NCI-H2196 (cell line): ENCODE results near the gene SMIM13.
"Not testable (repeated sequence)": the region's sequence is repeated elsewhere in the genome, so short reads cannot be mapped to it uniquely, and the experiment has no call there.

Experiments
- DNase-seq: peaks from one replicate; lab custom pipeline; 2025; ENCODE audit not compliant: unreplicated experiment; lab: John Stamatoyannopoulos, UW

The SMIM13 gene

GRCh38 chr6:11083491-11083890 is 10.1 kb upstream of the SMIM13 start:
- DNase-seq, result no peak

DNA sequence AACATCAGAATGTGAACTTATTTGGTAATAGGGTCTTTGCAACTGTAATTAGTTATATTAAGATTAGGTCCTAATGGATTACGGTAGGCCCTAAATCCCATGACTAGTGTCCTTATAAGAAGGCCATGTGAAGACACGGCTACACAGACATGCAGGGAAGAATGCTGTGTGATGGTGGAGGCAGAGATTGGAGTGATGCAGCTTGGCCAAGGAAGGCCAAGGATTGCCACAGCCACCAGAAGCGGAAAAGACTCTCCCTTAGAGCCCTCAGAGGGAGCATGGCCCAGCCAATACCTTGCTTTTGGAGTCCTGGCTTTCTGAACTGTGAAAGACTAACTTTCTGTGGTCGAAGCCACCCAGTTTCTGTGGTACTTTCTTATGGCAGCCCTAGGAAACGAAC is 9.7 kb upstream of the SMIM13 start:
- DNase-seq, result no peak

- no peak for DNase-seq
Observed at GRCh38 chr6:11085758-11086435, 7.7 kb upstream of the SMIM13 start.

DNA sequence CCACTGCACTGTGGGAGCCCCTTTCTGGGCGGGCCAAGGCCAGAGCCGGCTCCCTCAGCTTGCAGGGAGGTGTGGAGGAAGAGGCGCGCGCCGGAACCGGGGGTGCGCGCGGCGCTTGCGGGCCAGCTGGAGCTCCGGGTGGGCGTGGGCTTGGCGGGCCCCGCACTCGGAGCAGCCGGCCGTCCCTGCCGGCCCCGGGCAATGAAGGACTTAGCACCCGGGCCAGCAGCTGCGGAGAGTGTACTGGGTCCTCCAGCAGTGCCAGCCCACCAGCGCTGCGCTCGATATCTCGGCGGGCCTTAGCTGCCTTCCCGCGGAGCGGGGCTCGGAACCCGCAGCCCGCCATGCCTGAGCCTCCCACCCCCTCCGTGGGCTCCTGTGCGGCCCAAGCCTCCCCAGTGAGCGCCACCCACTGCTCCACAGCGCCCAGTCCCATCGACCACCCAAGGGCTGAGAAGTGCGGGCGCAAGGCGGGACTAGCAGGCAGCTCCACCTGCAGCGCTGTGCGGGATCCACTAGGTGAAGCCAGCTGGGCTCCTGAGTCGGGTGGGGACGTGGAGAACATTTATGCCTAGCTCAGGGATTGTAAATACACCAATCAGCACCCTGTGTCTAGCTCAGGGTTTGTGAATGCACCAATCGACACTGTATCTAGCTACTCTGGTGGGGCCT is 6.4 kb upstream of the SMIM13 start:
- not testable (repeated sequence) for DNase-seq

DNA sequence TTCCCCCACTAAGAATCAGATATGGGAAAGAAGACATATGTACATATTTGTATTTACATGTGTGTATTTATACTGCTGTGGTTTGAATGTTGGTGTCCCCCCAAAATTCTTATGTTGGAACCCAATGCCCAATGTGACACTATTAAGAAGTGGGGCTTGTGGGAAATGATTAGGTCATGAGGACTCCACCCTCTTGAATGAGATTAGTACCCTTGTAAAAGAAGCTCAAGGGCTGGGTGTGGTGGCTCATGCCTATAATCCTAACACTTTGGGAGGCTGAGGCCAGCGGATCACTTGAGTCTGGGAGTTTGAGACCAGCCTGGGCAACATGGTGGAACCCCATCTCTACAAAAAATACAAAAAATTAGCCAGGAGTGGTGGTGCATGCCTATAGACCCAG is 3.9 kb upstream of the SMIM13 start:
- DNase-seq, result no peak

DNA sequence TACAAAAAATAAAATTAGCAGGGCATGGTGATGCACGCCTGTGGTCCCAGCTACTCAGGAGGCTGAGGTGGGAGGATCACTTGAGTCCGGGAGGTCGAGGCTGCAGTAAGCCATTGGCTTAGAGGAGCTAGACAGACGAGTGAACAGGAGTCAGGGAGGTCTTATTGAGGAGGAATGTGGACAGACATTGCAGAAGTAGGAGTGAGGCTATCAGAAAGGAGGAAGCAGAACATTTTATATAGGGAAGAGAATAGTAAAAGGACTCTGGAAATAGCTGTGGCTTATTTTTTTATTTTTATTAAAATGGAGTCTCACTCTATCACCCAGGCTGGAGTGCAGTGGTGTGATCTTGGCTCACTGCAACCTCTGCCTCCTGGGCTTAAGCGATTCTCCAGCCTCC is 2.5 kb upstream of the SMIM13 start:
- not testable (repeated sequence) for DNase-seq

DNA sequence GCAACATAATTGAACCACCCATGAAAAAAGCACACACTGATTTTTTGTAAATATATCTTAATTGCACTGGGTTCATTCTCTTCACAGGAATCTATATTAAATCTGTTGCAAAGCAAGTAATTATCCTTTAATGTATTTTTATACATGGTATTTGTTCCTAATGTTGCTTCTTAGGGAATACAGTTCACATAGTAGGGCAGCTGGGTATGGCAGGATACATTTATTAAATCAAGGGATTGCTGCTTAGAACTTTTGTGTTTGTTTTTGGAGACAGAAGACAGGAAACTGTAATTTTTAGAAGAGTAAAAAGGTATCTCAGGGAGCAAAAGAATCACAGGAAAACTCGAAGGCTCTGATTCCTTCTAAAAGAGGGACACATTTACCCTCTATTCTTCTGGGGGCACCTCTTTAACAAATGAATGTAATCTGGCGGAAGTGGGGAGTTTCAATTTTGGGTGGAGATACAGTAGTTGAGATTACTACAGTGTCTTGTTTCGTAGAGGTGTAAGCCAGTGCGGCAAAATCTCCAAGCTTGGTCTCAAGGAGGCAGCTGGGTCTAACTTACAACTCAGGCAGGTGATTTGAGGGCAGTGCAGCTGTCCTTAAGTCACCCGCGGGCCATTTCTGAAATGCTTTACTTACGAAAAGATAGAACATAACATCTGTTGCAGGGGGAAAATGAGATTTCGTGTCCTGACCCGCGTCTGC is 812 bp upstream of the SMIM13 start:
- DNase-seq, result no peak

GRCh38 chr6:11093376-11093625 is 333 bp upstream of the SMIM13 start:
- DNase-seq, result no peak

- DNase-seq, result no peak
Observed at GRCh38 chr6:11094411-11094851, 797 bp downstream of the SMIM13 start.

GRCh38 chr6:11094941-11095340 is 1.3 kb downstream of the SMIM13 start:
- DNase-seq, result no peak

- DNase-seq, result peak; percentile 10
Observed at GRCh38 chr6:11096109-11096508, 2.5 kb downstream of the SMIM13 start.

DNA sequence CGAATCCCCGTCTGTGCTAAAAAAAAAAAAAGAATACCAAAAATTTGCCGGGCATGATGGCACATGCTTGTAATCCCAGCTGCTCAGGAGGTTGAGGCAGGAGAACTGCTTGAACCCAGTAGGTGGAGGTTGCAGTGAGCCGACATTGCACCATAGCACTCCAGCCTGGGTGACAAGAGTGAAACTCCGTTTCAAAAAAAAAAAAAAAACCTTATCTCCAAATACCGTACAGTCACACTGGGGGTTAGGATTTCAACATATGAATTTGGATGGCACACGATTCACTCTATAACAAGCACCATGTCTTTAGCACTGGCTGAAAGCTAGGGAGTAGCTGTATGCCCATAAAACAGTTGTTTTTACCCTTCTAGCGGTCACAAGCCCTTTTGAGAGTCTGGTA is 3.8 kb downstream of the SMIM13 start:
- no peak for DNase-seq

DNA sequence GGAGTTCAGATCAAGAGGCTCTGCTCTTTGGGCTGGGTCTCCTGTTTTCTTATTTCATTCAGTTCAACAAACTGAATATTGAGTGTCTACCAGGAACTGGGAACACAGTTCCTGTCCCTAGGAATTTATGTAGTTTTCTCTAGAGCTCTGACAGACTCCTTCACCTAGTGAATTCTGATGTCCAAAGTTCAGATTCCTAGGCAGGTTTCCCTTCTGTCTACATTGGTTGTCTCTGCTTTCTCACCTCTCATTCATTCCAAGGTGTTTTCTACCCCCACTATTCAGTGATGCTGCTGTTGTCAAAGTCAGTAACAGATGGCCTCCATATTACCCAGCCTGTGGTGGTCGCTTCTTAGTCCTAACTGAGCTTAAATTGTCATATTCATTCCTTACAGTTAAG is 4.4 kb downstream of the SMIM13 start:
- DNase-seq, result no peak

- no peak for DNase-seq
Observed at GRCh38 chr6:11101417-11101816, 7.8 kb downstream of the SMIM13 start.

DNA sequence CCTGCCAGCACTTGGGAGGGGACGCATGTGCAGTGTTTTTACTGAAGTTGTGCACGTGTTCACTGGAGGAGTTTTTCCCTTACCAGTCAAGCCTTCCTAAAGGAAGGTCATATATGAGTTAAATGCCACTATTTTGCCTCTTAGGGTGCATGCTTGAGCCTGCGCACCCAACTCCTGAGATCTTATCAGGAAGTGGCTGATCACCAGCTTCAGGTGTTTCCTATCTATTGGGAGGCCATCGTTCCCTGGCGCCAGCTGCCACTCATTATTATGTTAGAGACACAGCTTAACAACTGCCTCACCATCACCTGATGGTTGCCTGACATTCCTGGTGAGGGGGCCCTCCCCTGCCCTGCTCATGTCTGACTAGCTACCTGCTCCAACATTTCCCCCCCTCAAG is 9.4 kb downstream of the SMIM13 start:
- no peak for DNase-seq

DNA sequence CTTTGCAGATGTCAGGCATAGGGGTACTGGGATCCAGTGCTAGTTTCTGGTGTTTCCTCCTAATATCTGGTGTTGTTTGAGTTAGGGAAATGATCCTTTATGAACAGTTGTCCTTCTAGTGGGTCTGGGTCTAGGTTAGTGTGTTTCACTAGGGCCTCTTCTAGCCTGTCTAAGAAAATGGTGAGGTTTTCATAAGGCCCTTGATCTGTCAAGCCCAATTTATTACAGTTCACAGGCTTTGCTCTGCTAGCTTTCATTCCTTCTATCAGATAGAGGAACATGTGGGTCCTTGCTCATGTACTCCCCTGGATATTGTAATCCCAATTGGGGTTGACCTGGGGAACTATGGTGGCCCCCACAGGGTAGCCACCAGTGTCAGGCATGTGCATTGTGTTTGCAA is 15.1 kb downstream of the SMIM13 start:
- no peak for DNase-seq

DNA sequence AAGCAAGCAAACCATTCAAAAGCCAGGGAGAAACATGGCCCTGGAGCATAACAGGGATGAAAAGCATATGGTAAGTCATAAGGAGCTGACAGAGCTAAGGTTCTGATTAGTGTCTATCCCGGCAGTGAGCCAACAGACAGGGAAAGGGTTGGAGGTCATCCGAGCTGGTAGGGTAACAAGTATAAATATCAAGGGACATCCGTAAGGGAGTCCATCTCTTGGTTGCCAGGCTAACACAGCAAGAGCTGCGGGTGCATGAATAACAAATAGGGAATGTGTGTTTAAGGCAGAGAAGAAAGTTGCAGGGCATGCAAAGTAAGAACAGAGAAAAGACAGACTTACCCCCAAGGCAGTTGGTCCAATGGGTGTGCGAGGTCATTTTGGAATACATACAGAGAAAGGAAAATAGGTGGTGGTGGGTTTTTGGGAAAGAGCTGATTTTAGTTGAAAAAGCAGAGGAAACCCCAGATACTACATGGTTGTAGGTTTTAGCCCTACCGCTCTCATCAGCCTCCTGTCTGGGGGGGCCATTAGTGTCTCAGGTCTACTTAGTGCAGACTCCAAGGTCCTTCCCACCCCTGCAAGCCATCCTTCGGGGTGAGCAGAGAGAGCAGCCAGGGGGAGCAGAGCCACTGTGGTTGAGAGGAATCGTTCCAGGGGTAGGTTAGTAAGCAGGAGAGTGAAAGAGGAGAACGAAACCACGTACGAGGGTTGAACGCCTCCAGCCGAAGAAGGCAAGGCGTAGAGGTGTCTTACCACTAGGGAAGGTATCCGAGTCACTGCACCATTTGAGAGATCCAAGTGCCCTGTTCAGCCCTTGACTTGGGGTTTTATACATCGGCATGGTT is 17.5 kb downstream of the SMIM13 start, which contains the start of gene ERVFRD-1:
TSS of gene ERVFRD-1 (minus strand) at position 805 of the 848 bp plus-strand sequence. CDS start 6,415 bp downstream, outside the sequence.
- DNase-seq, result no peak

DNA sequence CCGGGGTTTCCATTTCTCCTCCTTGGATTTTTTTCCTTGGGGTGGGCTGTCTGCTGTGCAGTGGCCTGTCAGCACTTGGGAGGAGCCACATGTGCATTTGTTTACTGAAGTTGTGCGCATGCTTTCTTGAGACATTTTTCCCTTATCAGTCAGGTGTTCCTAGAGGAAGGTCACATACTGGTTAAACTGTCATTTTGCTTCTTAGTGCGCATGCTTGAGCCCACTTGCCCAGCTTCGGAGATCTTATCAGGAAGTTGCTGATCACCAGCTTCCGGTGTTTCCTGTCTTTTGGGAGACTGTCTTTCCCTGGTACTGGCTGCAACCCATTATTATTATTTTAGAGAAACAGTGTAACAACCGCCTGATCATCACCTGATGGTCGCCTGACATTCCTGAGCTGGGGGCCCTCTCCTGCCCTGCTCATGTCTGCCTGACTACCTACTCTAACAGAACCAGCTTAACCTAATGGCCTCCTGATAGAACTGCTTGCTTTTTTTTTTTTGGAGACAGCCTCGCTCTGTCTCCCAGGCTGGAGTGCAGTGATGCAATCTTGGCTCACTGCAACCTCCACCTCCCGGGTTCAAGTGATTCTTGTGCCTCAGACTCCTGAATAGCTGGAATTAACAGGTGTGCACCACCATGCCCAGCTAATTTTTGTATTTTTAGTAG is 18.3 kb downstream of the SMIM13 start:
- no peak for DNase-seq

DNA sequence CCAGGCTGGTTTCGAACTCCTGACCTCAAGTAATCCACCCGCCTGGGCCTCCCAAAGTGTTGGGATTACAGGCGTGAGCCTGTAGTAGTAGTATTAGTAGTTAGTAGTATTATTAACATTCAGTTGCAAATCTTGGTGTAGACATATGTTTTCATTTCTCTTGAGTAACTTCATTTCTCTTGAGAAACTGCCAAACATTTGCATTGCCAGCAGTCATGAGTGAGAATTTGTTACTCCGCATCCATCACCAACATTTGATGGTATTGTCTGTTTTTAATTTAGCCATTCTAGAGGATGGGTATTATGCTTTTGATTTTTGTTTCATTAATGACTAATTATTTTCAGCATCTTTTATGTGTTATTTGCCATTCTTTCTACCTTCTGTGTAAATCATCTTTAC is 19.4 kb downstream of the SMIM13 start:
- no peak for DNase-seq

DNA sequence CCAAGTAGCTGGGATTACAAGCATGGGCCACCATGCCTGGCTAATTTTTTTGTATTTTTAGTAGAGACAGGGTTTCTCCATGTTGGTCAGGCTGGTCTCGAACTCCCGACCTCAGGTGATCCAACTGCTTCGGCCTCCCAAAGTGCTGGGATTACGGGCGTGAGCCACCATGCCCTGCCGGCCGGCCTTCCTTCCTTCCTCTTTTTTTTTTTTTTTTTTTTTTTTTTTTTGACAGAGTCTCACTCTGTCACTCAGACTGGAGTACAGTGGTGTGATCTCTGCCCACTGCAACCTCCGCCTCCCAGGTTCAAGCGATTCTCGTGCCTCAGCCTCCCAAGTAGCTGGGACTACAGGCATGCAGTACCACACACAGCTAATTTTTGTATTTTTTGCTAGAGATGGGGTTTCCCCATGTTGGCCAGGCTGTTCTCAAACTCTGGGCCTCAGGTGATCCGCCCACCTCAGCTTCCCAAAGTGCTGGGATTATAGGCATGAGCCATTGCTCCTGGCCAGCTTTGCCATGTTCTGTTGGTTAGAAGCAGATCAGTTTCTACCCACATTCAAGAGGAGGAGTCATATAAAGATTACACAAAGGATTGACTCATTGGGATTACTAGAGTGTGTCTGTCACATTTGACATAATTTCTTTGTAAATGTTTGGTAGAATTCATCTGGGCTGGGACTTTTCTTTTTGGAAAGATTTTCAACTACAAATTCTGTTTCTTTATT is 22.3 kb downstream of the SMIM13 start:
- DNase-seq, result not testable (repeated sequence)
